Neural cell (in vitro differentiated cells): Measurements from ENCODE around the gene TIMM23. TPM values are rescaled to one million over a fixed set of nuclear protein-coding genes. Genes with fewer than 3 reads are reported as not detected.

Experiments used
- polyA plus RNA-seq: library from polyadenylated mRNA; depleted of rRNA; stranded (reverse); fragments of >200 nt; gene quantifications from 2 replicates; pipeline ENCODE4 v1.2.3, GENCODE V29; 2014
- small RNA-seq, 3 experiments: library from RNA; depleted of rRNA; stranded (forward); fragments of <200 nt; gene quantifications; one replicate each; pipeline ENCODE3, GENCODE V24; 2012

Gene TIMM23
- polyA plus RNA-seq, 1 donor from 2014 or later = 67.0 TPM

Small RNAs within 50 kb of the gene (small RNA-seq; reads per million reads assigned to genes)
- 0 reads per million in 3 experiments for gene SNORA74C-1

Other genes starting within 250 kb of the TIMM23 start
- 26.3 and 32.7 TPM in 2 replicates for gene WASHC2C, start 245.2 kb upstream of the TIMM23 start, polyA plus RNA-seq
- gene AGAP4, start 125.0 kb upstream of the TIMM23 start, polyA plus RNA-seq = 37.8 and 44.1 TPM in 2 replicates
- 113 and 131 TPM in 2 replicates for gene NCOA4, start 58.1 kb downstream of the TIMM23 start, polyA plus RNA-seq
- gene MSMB, start 73.8 kb downstream of the TIMM23 start, polyA plus RNA-seq = not detected in 2 replicates